NCI-H510A treated with DMSO at 0.1 percent for 48 hours (cell line): Measurements from ENCODE around the gene SLC28A2.
"Not testable (repeated sequence)": the region's sequence is repeated elsewhere in the genome, so short reads cannot be mapped to it uniquely, and the experiment has no call there.

Experiments used
- DNase-seq: peaks from one replicate; lab custom pipeline; 2025; lab: John Stamatoyannopoulos, UW

The SLC28A2 gene

DNA sequence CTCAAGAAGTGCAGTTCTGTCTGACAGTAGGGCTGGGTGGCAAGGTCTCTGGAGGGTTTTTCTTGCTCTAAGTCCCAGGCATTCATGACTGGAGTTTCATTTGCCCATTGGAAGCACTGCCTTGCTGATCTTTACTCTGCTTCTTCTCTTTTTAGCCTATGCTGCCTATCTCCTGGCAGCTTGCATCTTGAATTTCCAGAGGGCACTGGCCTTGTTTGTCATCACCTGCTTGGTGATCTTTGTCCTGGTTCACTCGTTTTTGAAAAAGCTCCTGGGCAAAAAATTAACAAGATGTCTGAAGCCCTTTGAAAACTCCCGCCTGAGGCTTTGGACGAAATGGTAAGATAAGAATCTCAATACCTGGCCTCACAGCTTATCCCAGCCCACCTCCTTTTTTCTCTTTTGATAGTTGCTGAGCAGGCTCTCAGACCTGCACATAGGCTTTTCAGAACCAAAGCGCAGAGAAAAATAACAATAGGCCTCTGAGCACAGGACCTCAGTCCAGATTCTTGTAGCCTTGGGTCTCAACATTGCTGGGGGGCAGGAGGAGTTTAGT is 10.9 kb downstream of the SLC28A2 start:
- DNase-seq, result no peak

GRCh38 chr15:45263854-45264253 is 11.8 kb downstream of the SLC28A2 start:
- DNase-seq, result no peak

- DNase-seq, result no peak
Measured at GRCh38 chr15:45265506-45265905, 13.5 kb downstream of the SLC28A2 start.

DNA sequence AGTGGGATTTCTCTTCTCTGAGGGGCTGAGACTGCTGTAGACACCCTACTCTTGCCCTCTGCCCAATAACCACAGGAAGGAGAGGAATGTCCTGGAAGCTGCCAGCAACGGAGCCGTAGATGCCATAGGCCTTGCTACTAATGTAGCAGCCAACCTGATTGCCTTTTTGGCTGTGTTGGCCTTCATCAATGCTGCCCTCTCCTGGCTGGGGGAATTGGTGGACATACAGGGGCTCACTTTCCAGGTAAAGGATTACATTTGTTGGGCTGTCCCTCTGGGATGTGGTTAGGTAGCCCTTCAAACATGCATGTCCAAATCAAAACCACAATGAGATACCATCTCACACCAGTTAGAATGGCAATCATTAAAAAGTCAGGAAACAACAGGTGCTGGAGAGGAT is 16.1 kb downstream of the SLC28A2 start:
- DNase-seq, result no peak

GRCh38 chr15:45274636-45275380 is 22.8 kb downstream of the SLC28A2 start:
- no peak for DNase-seq

- peak; percentile 14 for DNase-seq
Measured at GRCh38 chr15:45276831-45277230, 24.8 kb downstream of the SLC28A2 start.

GRCh38 chr15:45279024-45279698 is 27.1 kb downstream of the SLC28A2 start:
- DNase-seq, result peak; percentile 85

GRCh38 chr15:45285413-45285812 is 33.4 kb downstream of the SLC28A2 start:
- DNase-seq, result no peak

DNA sequence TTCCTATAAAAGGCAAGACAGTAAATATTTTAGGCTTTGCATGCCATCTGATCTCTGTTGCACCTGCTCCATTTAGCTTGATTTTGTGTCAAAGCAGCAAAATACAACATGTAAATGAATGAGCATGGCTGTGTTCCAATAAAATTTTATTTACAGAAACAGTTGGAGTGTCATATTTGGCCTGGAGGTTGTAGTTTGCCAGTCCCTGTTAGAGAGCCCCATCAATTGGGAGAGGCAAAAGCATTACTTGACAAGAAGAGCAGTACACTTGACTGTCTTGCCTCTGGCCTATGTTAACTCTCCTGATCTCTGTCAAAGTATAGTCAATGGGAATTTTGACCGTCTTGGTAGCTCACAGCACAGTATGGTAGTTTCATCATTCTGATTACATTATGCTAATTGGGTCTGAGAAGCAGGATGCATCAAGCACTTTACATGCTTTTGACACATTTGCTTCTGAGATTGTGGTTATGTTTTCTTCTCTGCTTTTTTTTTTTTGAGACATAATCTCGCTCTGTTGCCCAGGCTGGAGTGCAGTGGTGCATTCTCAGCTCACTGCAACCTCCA is 35.4 kb downstream of the SLC28A2 start:
- DNase-seq, result no peak

DNA sequence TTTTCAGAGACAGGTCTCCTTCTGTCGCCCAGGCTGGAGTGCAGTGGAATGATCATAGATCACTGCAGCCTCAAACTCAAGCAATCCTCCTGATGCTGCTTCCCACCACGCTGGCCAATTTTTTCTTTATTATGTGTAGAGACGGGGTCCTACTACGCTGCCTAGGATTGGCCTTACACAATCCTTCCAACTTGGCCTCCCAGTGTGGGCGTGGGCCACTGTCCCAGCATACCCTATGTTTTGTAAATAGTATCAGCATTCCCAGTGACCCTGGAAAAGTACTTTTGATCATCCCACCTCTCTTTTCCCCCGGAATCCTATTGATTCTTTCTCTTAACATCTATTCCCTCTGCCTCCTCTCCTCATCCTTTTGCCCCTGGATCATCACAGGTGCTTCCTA is 36.9 kb downstream of the SLC28A2 start:
- DNase-seq, result no peak

- no peak for DNase-seq
Measured at GRCh38 chr15:45291822-45292582, 40.0 kb downstream of the SLC28A2 start.

DNA sequence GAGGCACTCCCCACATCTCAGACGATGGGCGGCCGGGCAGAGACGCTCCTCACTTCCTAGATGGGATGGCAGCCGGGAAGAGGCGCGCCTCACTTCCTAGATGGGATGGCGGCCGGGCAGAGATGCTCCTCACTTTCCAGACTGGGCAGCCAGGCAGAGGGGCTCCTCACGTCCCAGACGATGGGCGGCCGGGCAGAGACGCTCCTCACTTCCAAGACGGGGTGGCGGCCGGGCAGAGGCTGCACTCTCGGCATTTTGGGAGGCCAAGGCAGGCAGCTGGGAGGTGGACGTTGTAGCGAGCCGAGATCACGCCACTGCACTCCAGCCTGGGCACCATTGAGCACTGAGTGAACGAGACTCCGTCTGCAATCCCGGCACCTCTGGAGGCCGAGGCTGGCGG is 41.3 kb downstream of the SLC28A2 start:
- not testable (repeated sequence) for DNase-seq

DNA sequence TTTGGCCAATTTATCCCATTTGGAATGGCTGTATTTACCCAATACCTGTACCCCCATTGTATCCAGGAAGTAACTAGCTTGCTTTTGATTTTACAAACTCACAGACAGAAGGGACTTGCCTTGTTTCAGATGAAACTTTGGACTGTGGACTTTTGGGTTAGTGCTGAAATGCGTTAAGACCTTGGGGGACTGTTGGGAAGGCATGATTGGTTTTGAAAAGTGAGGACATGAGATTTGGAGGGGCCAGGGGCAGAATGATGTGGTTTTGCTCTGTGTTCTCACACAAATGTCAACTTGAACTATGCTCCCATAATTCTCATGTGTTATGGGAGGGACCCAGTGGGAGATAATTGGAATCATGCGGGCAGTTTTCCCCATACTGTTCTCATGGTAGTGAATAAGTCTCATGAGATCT is 46.9 kb downstream of the SLC28A2 start:
- DNase-seq, result not testable (repeated sequence)

DNA sequence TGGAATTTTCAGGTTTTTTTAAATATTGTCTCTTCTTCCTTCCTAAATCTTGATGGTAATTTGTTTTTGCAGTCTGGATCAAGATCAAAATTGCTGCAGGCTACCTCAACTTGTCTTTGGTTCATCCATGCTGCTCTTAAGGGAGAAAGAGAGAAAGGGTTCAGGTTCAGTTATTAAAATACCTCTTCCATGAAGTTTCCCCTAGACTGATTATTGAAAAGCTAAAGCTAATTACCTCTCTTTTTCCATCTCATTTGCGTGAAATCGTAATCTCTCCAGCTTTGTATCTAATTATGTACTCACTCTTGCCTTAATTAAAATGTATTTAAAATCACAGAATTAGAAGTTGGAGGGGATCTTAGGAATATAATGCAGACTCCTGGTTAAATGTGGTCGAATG is 52.7 kb downstream of the SLC28A2 start:
- no peak for DNase-seq

DNA sequence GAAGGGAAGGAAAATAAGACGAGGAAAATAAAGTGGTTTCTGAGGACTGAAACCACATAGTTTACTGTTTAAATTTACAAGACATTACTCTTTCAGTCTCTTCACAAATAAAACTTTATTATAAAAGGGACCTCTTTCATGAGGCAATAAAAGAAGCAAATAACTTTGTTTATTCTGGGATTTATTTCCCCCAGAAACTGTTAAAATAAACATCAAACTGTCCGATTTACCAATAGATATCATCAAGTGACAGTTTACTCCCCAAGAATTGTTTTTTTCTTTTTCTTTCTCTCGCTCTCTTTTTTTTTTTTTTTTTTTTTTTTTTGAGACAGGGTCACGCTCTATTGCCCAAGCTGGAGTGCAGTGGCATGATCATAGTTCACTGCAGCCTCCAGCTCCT is 54.1 kb downstream of the SLC28A2 start:
- no peak for DNase-seq

DNA sequence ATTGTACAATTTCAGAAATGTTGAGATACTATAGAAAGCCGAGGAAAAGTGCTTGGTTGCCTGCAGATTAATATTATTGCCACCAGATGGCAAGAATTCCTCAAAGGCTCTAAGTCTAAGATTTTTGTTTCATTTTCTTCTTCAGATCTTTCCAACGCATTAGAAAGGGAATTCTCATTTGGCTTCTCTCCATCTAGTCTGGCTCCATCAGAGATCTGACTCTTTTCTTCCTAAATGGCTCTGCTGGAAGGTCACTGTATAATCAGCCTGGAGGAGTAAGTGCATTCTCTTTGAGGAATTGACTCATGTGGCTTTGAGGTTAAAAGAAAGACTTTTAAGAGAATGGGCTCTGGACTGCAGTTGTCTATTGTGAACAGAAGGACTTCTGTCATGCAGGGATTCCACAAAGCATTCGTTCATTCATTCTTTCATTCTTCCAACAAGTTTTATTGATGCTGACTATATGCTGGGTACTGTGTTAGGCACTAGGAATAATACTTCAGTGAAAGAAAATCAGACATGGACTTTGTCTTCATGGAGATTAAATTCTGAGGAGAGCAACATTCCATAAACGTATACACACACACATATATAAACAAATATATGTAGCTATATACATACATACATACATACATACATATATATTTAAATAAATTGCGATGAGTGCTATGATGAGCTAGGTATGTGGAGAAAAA is 55.3 kb downstream of the SLC28A2 start:
- DNase-seq, result peak; percentile 1

- not testable (repeated sequence) for DNase-seq
Measured at GRCh38 chr15:45314117-45314516, 62.1 kb downstream of the SLC28A2 start.

DNA sequence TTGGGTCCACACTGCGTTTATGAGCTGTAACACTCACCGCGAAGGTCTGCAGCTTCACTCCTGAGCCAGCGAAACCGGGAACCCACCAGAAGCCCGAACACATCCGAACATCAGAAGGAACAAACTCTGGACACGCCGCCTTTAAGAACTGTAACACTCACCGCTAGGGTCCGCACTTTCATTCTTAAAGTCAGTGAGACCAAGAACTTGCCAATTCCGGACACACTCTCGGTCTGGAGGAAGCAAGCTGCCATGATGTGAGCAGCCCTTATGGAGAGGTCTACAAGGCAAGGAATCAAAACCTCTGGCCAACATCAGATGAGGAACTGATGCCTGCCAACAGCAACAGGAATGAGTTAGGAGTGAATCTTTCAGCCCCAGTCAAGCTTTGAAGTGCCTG is 62.9 kb downstream of the SLC28A2 start:
- no peak for DNase-seq

- DNase-seq, result no peak
Measured at GRCh38 chr15:45319472-45320214, 67.6 kb downstream of the SLC28A2 start.

- DNase-seq, result no peak
Measured at GRCh38 chr15:45320581-45321205, 68.7 kb downstream of the SLC28A2 start.
